Caco-2 (cell line): ENCODE measurements around the gene DDOST. TPM values are rescaled to one million over a fixed set of nuclear protein-coding genes. Genes with fewer than 3 reads are reported as not detected.
"Not testable (repeated sequence)": the region's sequence is repeated elsewhere in the genome, so short reads cannot be mapped to it uniquely, and the experiment has no call there.

ENCODE experiments used
- BruUV-seq: library from RNA; stranded (reverse); fragments of 400-500 nt; replicated peaks from 2 replicates; lab custom pipeline; 2021; lab: Mats Ljungman, UMichigan
- CTCF ChIA-PET: fragments of 300-600 bp; sonication (Branson Sonifier 250); formaldehyde crosslinking; loops from one replicate; lab custom pipeline; 2022; ENCODE audit warnings: antibody characterized with exemption; lab: Charles Lee
- POLR2A ChIA-PET: fragments of 300-600 bp; sonication (Branson Sonifier 250); formaldehyde crosslinking; loops from one replicate; lab custom pipeline; 2022; ENCODE audit warnings: antibody characterized with exemption; lab: Charles Lee
- DNase-seq, 2 experiments: peaks; one replicate each; pipeline versions ENCODE4 v3.0.0 to v3.0.0-alpha.2; 2020 to 2022
- H3K27me3 ChIP-seq: replicated peaks from 2 replicates; pipeline ENCODE4 v1.6.0; 2011; ENCODE audit warnings: low read length; ENCODE audit not compliant: control insufficient read depth, insufficient read depth
- H3K36me3 ChIP-seq: 2 replicates; pipeline ENCODE4 v1.5.1; 2011; ENCODE audit warnings: low read length; ENCODE audit not compliant: control insufficient read depth, insufficient read depth
- H3K4me1 ChIP-seq: fragments of 250-450 bp; sonication (Bioruptor Pico); 2 replicates; pipeline ENCODE4 v1.5.1; 2020; ENCODE audit warnings: mild to moderate bottlenecking
- H3K4me3 ChIP-seq: 2 replicates; pipeline ENCODE4 v1.5.1; 2011; ENCODE audit warnings: low read depth, mild to moderate bottlenecking, control low read depth, low read length
- H3K9me3 ChIP-seq: fragments of 250-450 bp; sonication (Bioruptor Pico); 2 replicates; pipeline ENCODE4 v1.5.1; 2020; ENCODE audit warnings: mild to moderate bottlenecking, moderate library complexity
- H3K27ac Mint-ChIP-seq: one replicate; pipeline ENCODE4 v1.8.0; 2022; ENCODE audit warnings: mixed read lengths; ENCODE audit not compliant: unreplicated experiment
- H3K27me3 Mint-ChIP-seq: one replicate; pipeline ENCODE4 v1.8.0; 2022; ENCODE audit warnings: mixed read lengths; ENCODE audit not compliant: insufficient read depth, unreplicated experiment
- H3K36me3 Mint-ChIP-seq: one replicate; pipeline ENCODE4 v1.8.0; 2022; ENCODE audit warnings: mild to moderate bottlenecking, mixed read lengths; ENCODE audit not compliant: insufficient read depth, unreplicated experiment
- H3K4me1 Mint-ChIP-seq: one replicate; pipeline ENCODE4 v1.8.0; 2022; ENCODE audit warnings: low read depth, mixed read lengths; ENCODE audit not compliant: unreplicated experiment
- H3K4me3 Mint-ChIP-seq: one replicate; pipeline ENCODE4 v1.8.0; 2022; ENCODE audit warnings: mild to moderate bottlenecking, moderate library complexity, mixed read lengths; ENCODE audit not compliant: unreplicated experiment
- H3K9me3 Mint-ChIP-seq: one replicate; pipeline ENCODE4 v1.8.0; 2022; ENCODE audit warnings: mixed read lengths; ENCODE audit not compliant: unreplicated experiment
- intact Hi-C: fragments of 100-400 bp; cut with micrococcal nuclease; formaldehyde crosslinking; loops from one replicate; pipeline ENCODE4 v1.10.0; 2022; ENCODE audit not compliant: unreplicated experiment
- total RNA-seq: library from RNA; stranded (reverse); gene quantifications from 2 replicates; pipeline ENCODE4 v1.2.3, GENCODE V29; 2022
- TF ChIP-seq, protein P1 (sequence below), 2 experiments: fragments of 200-600 bp in 1 of 2; IDR thresholded peaks; 1 replicate in 1 of 2; 2 replicates in 1 of 2; pipeline versions ENCODE4 v1.5.1 to v1.8.0; 2011 to 2022; ENCODE audit warnings: antibody characterized with exemption in 1 of 2, control low read depth in 1 of 2, inconsistent platforms in 1 of 2, low read depth in 1 of 2, low read length in 1 of 2, mild to moderate bottlenecking in 1 of 2, moderate library complexity in 1 of 2; ENCODE audit not compliant: insufficient read depth in 1 of 2, severe bottlenecking in 1 of 2, unreplicated experiment in 1 of 2

The DDOST gene
- total RNA-seq, 1 experiment from 2014 or later, result 339 TPM

DNA sequence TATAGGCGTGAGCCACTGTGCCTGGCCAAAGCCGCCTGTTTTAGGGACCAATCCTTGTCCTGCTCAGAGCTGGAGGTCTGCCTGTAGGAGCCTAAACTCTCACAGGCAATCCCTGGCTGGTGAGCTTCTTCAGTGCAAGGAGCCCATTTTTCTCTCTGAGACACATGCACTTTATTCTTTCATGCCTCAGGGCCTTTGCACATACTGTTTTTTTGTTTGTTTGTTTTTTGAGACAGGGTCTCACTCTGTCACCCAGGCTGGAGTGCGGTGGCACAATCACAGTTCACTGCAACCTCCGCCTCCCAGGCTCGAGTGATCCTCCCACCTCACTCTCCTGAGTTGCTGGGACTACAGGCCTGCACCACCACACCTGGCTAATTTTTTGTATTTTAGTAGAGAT lies 49.5 kb downstream of the DDOST start:
- Histone ChIP-seq H3K4me3 (no peak overlapping the region), H3K4me1 (peaks cover 14% of the 10 kb centered on the region), H3K27me3 (no peaks in the 10 kb centered on the region), H3K36me3 (no peaks in the 10 kb centered on the region), H3K9me3 (no peaks in the 10 kb centered on the region)
- no TSS peak for BruUV-seq
- DNase-seq, result no peak
- Mint-ChIP-seq H3K27ac (no peak overlapping the region), H3K4me3 (no peak overlapping the region), H3K36me3 (peaks cover 8% of the 10 kb centered on the region), H3K4me1 (peaks cover 23% of the 10 kb centered on the region), H3K9me3 (no peaks in the 10 kb centered on the region), H3K27me3 (no peaks in the 10 kb centered on the region)
- CTCF ChIA-PET, result no interaction called here
- POLR2A ChIA-PET, result no interaction called here
- TF ChIP-seq, protein P1, sequence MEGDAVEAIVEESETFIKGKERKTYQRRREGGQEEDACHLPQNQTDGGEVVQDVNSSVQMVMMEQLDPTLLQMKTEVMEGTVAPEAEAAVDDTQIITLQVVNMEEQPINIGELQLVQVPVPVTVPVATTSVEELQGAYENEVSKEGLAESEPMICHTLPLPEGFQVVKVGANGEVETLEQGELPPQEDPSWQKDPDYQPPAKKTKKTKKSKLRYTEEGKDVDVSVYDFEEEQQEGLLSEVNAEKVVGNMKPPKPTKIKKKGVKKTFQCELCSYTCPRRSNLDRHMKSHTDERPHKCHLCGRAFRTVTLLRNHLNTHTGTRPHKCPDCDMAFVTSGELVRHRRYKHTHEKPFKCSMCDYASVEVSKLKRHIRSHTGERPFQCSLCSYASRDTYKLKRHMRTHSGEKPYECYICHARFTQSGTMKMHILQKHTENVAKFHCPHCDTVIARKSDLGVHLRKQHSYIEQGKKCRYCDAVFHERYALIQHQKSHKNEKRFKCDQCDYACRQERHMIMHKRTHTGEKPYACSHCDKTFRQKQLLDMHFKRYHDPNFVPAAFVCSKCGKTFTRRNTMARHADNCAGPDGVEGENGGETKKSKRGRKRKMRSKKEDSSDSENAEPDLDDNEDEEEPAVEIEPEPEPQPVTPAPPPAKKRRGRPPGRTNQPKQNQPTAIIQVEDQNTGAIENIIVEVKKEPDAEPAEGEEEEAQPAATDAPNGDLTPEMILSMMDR (IDR thresholded peaks at IDR 0.05; ENCODE audit: insufficient read depth in 1 of 2, low read depth in 1 of 2, low read length in 1 of 2, severe bottlenecking in 1 of 2, unreplicated experiment in 1 of 2), result no peak
- intact Hi-C loops, result no loop called here

DNA sequence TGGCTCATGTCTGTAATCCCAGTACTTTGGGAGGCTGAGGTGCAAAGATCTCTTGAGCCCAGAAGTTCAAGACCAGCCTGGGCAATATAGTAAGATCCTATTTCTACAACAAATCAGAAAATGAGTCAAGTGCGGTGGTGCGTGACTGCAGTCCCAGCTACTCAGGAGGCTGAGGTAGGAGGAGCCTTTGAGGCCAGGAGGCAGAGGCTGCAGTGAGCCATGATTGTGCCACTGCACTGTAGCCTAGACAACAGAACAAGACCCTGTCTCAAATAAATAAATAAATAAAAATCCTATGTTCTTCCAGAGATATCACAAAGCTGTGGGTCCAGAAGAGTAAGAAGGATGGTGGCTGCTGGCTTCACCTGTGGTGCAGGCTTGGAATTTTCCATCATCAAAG lies 50.2 kb downstream of the DDOST start:
- CTCF ChIA-PET, result no interaction called here
- H3K27me3 Mint-ChIP-seq, result no peaks in the 10 kb centered on the region
- no peak overlapping the region for H3K4me3 Mint-ChIP-seq
- DNase-seq, result no peak
- TF ChIP-seq, protein P1 (IDR thresholded peaks at IDR 0.05; ENCODE audit: insufficient read depth in 1 of 2, low read depth in 1 of 2, low read length in 1 of 2, severe bottlenecking in 1 of 2, unreplicated experiment in 1 of 2), result no peak
- H3K4me1 ChIP-seq, result peaks cover 19% of the 10 kb centered on the region
- no peaks in the 10 kb centered on the region for H3K9me3 ChIP-seq
- no peaks in the 10 kb centered on the region for H3K36me3 ChIP-seq
- no peak overlapping the region for H3K4me3 ChIP-seq
- H3K36me3 Mint-ChIP-seq, result peaks cover 8% of the 10 kb centered on the region
- no peaks in the 10 kb centered on the region for H3K27me3 ChIP-seq
- H3K27ac Mint-ChIP-seq, result no peak overlapping the region
- POLR2A ChIA-PET, result no interaction called here
- H3K9me3 Mint-ChIP-seq, result no peaks in the 10 kb centered on the region
- peaks cover 23% of the 10 kb centered on the region for H3K4me1 Mint-ChIP-seq
- intact Hi-C loops, result no loop called here
- no TSS peak for BruUV-seq

DNA sequence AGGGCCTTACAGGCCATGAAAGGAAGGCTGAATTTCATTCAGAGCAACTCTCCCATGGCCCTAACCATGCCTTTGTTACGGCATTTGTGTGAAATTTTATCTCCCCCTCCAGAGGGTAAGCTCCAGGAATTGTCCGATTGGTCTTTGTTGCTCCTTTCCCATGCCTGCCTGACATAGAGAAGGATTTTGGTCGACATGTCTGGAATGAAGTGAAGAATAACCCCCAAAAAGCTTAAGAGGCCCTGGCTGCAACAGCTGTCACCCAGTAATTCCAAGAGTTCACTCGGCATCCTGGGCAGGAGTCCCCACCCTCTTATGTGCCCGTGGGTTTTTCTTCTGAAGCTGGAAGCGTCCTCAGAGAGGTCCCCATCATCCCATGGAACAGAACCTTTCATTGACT lies 51.6 kb downstream of the DDOST start:
- no peak overlapping the region for H3K4me3 Mint-ChIP-seq
- H3K4me3 ChIP-seq, result no peak overlapping the region
- POLR2A ChIA-PET, result interaction anchor here (0.6 kb wide), 1 partner anchor 1059 kb away, joined by 3 read pairs; the partner anchor contains the start of gene RAP1GAP
- H3K4me1 ChIP-seq, result peaks cover 19% of the 10 kb centered on the region
- TF ChIP-seq, protein P1 (IDR thresholded peaks at IDR 0.05; ENCODE audit: insufficient read depth in 1 of 2, low read depth in 1 of 2, low read length in 1 of 2, severe bottlenecking in 1 of 2, unreplicated experiment in 1 of 2), result no peak
- H3K27me3 Mint-ChIP-seq, result no peaks in the 10 kb centered on the region
- CTCF ChIA-PET, result no interaction called here
- no peaks in the 10 kb centered on the region for H3K9me3 Mint-ChIP-seq
- H3K27me3 ChIP-seq, result no peaks in the 10 kb centered on the region
- H3K4me1 Mint-ChIP-seq, result peaks cover 22% of the 10 kb centered on the region
- H3K27ac Mint-ChIP-seq, result no peak overlapping the region
- intact Hi-C loops, result no loop called here
- H3K9me3 ChIP-seq, result no peaks in the 10 kb centered on the region
- no peaks in the 10 kb centered on the region for H3K36me3 ChIP-seq
- DNase-seq, result no peak
- H3K36me3 Mint-ChIP-seq, result peaks cover 8% of the 10 kb centered on the region
- BruUV-seq, result no TSS peak

DNA sequence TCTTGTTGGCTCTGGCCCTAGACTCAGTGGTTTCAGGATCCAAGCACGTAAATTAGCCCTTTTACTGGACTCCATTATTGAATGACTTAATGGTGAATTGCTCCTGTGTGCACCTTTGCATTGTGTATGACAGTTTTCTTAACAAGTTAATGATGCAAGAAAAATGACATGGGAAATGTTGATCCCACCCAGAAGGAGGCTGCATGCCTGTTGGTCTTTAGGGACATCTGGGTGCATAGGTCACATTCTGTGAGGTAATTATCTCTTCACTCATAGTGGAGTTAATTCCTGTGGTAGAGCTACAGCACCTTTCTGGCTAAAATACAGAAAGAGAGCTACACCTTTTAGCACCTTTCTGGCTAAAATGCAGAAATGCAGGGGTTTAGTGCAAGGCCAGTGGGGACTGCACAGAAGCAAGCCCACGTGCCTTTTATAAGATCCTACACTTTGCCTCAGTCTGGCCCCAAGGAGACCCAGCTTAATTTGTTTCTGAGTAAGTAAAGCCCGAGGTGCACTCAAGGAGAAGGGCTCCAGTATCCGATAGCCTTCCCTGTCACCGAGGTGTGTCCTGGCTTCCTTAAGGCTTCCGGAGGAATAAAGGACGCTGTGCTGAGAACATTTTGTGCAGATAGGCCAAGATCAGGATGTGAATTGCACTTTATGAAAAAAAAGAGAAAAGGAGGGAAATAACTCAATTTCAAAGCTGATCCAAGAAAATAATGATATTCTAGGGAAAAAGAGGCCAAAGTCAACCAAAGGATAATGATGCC lies 54.2 kb downstream of the DDOST start:
- H3K9me3 Mint-ChIP-seq, DNase-seq, H3K4me1 Mint-ChIP-seq, POLR2A ChIA-PET, intact Hi-C loops, H3K9me3 ChIP-seq, BruUV-seq, H3K36me3 Mint-ChIP-seq, CTCF ChIA-PET, H3K27me3 ChIP-seq, H3K4me1 ChIP-seq, H3K27me3 Mint-ChIP-seq, H3K36me3 ChIP-seq, H3K4me3 Mint-ChIP-seq, H3K4me3 ChIP-seq: not testable (repeated sequence)
- H3K27ac Mint-ChIP-seq, result peak overlapping the region; percentile 61
